H1 (cell line): Measurements from ENCODE around the gene EOLA1. TPM values are rescaled to one million over a fixed set of nuclear protein-coding genes. Genes with fewer than 3 reads are reported as not detected.

Experiments
- CTCF ChIA-PET: fragments of 300-600 bp; sonication (Branson Sonifier 250); formaldehyde crosslinking; loops from one replicate; lab custom pipeline; 2021; ENCODE audit not compliant: partially characterized antibody; lab: Charles Lee
- POLR2A ChIA-PET: fragments of 300-600 bp; sonication (Branson Sonifier 250); formaldehyde crosslinking; loops from one replicate; lab custom pipeline; 2021; ENCODE audit warnings: inconsistent platforms; ENCODE audit not compliant: partially characterized antibody; lab: Charles Lee
- DNase-seq, 2 experiments: peaks; one replicate each; pipeline versions ENCODE4 v3.0.0 to v3.0.0-alpha.2; 2010 to 2022; ENCODE audit warnings: low spot score in 2 of 2, low read depth in 1 of 2, mixed read lengths in 1 of 2
- FAIRE-seq: peaks from 2 replicates; lab custom pipeline; 2011; peaks lifted over from hg19 to GRCh38; lab: Jason Lieb, UNC
- H2AFZ ChIP-seq: 2 replicates; pipeline ENCODE4 v1.8.1; 2012; ENCODE audit warnings: low read length, inconsistent platforms
- H2AK5ac ChIP-seq: 2 replicates; pipeline ENCODE4 v1.6.1; 2013; ENCODE audit warnings: low read depth, low read length
- H2BK120ac ChIP-seq: replicated peaks from 2 replicates; pipeline ENCODE3; 2013; ENCODE audit warnings: low read depth, low read length, inconsistent platforms
- H2BK12ac ChIP-seq: 2 replicates; pipeline ENCODE4 v1.6.1; 2013; ENCODE audit warnings: low read depth, low read length
- H2BK15ac ChIP-seq: 2 replicates; pipeline ENCODE4 v1.6.1; 2013; ENCODE audit warnings: low read length
- H2BK20ac ChIP-seq: 2 replicates; pipeline ENCODE4 v1.6.1; 2013; ENCODE audit warnings: low read length
- H2BK5ac ChIP-seq: 2 replicates; pipeline ENCODE4 v1.6.1; 2013; ENCODE audit warnings: low read depth, low read length
- H3K14ac ChIP-seq: 2 replicates; pipeline ENCODE4 v1.6.1; 2013; ENCODE audit warnings: inconsistent platforms; ENCODE audit not compliant: insufficient read length
- H3K18ac ChIP-seq: 2 replicates; pipeline ENCODE4 v1.6.1; 2013; ENCODE audit warnings: low read length; ENCODE audit errors: extremely low read depth
- H3K23ac ChIP-seq: 2 replicates; pipeline ENCODE4 v1.6.1; 2013; ENCODE audit warnings: inconsistent platforms; ENCODE audit not compliant: insufficient read length
- H3K23me2 ChIP-seq: 2 replicates; pipeline ENCODE4 v1.6.1; 2013; ENCODE audit warnings: low read depth, low read length
- H3K27ac ChIP-seq: 2 replicates; pipeline ENCODE4 v1.6.1; 2011; ENCODE audit warnings: low read depth, low read length, inconsistent platforms
- H3K27me3 ChIP-seq, 4 experiments: replicated peaks in 1 of 4; 1 replicate in 1 of 4; 2 replicates in 3 of 4; pipeline versions ENCODE4 v1.6.1 to v1.8.1; 2011 to 2013; ENCODE audit warnings: low read length in 3 of 4, mild to moderate bottlenecking in 3 of 4, inconsistent platforms in 2 of 4, mixed read lengths in 2 of 4, moderate library complexity in 1 of 4; ENCODE audit not compliant: control insufficient read depth in 3 of 4, insufficient read depth in 3 of 4; ENCODE audit errors: extremely low read depth in 1 of 4
- H3K36me3 ChIP-seq, 4 experiments: 2 replicates each; pipeline versions ENCODE4 v1.6.1 to v1.8.1; 2011 to 2013; ENCODE audit warnings: mild to moderate bottlenecking in 4 of 4, low read length in 3 of 4, moderate library complexity in 2 of 4, control low read depth in 1 of 4, inconsistent platforms in 1 of 4; ENCODE audit not compliant: insufficient read depth in 4 of 4, control insufficient read depth in 2 of 4
- H3K4ac ChIP-seq: replicated peaks from 2 replicates; pipeline ENCODE3; 2013; ENCODE audit warnings: low read length, low read depth, mixed read lengths, inconsistent platforms; ENCODE audit not compliant: insufficient read length
- H3K4me1 ChIP-seq, 4 experiments: replicated peaks in 1 of 4; 1 replicate in 1 of 4; 2 replicates in 3 of 4; pipeline versions ENCODE4 v1.6.1 to v1.8.1; 2011 to 2013; ENCODE audit warnings: low read length in 3 of 4, inconsistent platforms in 2 of 4, mixed read lengths in 1 of 4; ENCODE audit not compliant: insufficient read depth in 4 of 4, control insufficient read depth in 3 of 4
- H3K4me2 ChIP-seq, 2 experiments: 2 replicates each; pipeline versions ENCODE4 v1.6.1 to v1.8.1; 2011 to 2013; ENCODE audit warnings: low read depth in 2 of 2, low read length in 2 of 2, control low read depth in 1 of 2, inconsistent platforms in 1 of 2, mild to moderate bottlenecking in 1 of 2; ENCODE audit not compliant: insufficient read depth in 1 of 2
- H3K4me3 ChIP-seq, 4 experiments: fragments of 200-600, 300-600 bp in 1 of 4; sonication (generic), shearing (Covaris generic), sonication (Bioruptor Twin) in 1 of 4; 2 replicates each; pipeline versions ENCODE4 v1.5.1 to v1.8.1; 2011 to 2016; ENCODE audit warnings: low read length in 4 of 4, low read depth in 3 of 4, control low read depth in 2 of 4, inconsistent platforms in 2 of 4, mild to moderate bottlenecking in 2 of 4, mixed read lengths in 1 of 4, moderate library complexity in 1 of 4; ENCODE audit not compliant: insufficient read depth in 2 of 4; ENCODE audit errors: extremely low read depth in 1 of 4
- H3K56ac ChIP-seq: replicated peaks from 2 replicates; pipeline ENCODE3; 2013; ENCODE audit warnings: low read depth, mild to moderate bottlenecking, mixed read lengths, low read length, inconsistent platforms; ENCODE audit not compliant: insufficient read length
- H3K79me1 ChIP-seq: 2 replicates; pipeline ENCODE4 v1.6.1; 2013; ENCODE audit warnings: low read depth, low read length, control low read depth
- H3K79me2 ChIP-seq, 2 experiments: 2 replicates each; pipeline versions ENCODE4 v1.6.1 to v1.8.1; 2012 to 2013; ENCODE audit warnings: low read length in 2 of 2, mild to moderate bottlenecking in 2 of 2, inconsistent platforms in 1 of 2; ENCODE audit not compliant: insufficient read depth in 2 of 2, control insufficient read depth in 1 of 2
- H3K9ac ChIP-seq, 4 experiments: replicated peaks in 1 of 4; 1 replicate in 1 of 4; 2 replicates in 3 of 4; pipeline versions ENCODE4 v1.6.1 to v1.8.1; 2011 to 2013; ENCODE audit warnings: low read depth in 3 of 4, low read length in 3 of 4, control low read depth in 2 of 4, mild to moderate bottlenecking in 2 of 4, moderate library complexity in 2 of 4, inconsistent platforms in 1 of 4; ENCODE audit errors: extremely low read depth in 1 of 4
- H3K9me3 ChIP-seq, 2 experiments: 2 replicates each; pipeline versions ENCODE4 v1.6.1 to v1.8.1; 2012 to 2013; ENCODE audit warnings: mild to moderate bottlenecking in 2 of 2, moderate library complexity in 2 of 2, control low read depth in 1 of 2, inconsistent platforms in 1 of 2, low read depth in 1 of 2, low read length in 1 of 2, mixed read lengths in 1 of 2; ENCODE audit not compliant: insufficient read depth in 2 of 2
- H4K20me1 ChIP-seq, 2 experiments: replicated peaks in 1 of 2; 2 replicates each; pipeline versions ENCODE3 to v1.8.1; 2011 to 2013; ENCODE audit warnings: inconsistent platforms in 2 of 2, low read length in 2 of 2, mild to moderate bottlenecking in 1 of 2; ENCODE audit not compliant: insufficient read depth in 2 of 2, control insufficient read depth in 1 of 2
- H4K5ac ChIP-seq: 2 replicates; pipeline ENCODE4 v1.6.1; 2013; ENCODE audit warnings: low read length, low read depth, mixed read lengths, inconsistent platforms; ENCODE audit not compliant: insufficient read length
- H4K8ac ChIP-seq: 2 replicates; pipeline ENCODE4 v1.8.0; 2013; ENCODE audit warnings: mild to moderate bottlenecking, moderate library complexity, low read length, inconsistent platforms; ENCODE audit not compliant: insufficient read depth; ENCODE audit errors: extremely low read depth
- H4K91ac ChIP-seq: replicated peaks from 2 replicates; pipeline ENCODE3; 2013; ENCODE audit warnings: low read length, mixed read lengths, inconsistent platforms; ENCODE audit not compliant: insufficient read length
- CTBP2 ChIP-seq: IDR thresholded peaks from 2 replicates; pipeline ENCODE4 v1.7.0; 2011; ENCODE audit warnings: borderline replicate concordance, mild to moderate bottlenecking, moderate library complexity, mixed read lengths, low read length; ENCODE audit not compliant: insufficient read depth, insufficient read length
- GABPA ChIP-seq: IDR thresholded peaks from 2 replicates; pipeline ENCODE4 v1.6.1; 2011; ENCODE audit warnings: mild to moderate bottlenecking, low read length, moderate library complexity, borderline replicate concordance; ENCODE audit not compliant: insufficient read depth
- HDAC6 ChIP-seq: IDR thresholded peaks from one replicate; pipeline ENCODE4 v1.7.1; 2012; ENCODE audit warnings: low read depth, mild to moderate bottlenecking, inconsistent platforms, low read length, moderate library complexity
- SAP30 ChIP-seq: fragments of 300-600 bp; sonication (generic); IDR thresholded peaks from 2 replicates; pipeline ENCODE4 v1.7.1; 2012; ENCODE audit warnings: low read length, moderate library complexity, mild to moderate bottlenecking, inconsistent platforms; ENCODE audit not compliant: insufficient read depth, insufficient replicate concordance
- SIN3A ChIP-seq, 2 experiments: IDR thresholded peaks in 1 of 2; conservative IDR thresholded peaks in 1 of 2; 2 replicates each; pipeline ENCODE4 v1.6.1; 2011 to 2012; ENCODE audit warnings: low read length in 2 of 2, improper control_type of control experiment in 1 of 2, low read depth in 1 of 2, mild to moderate bottlenecking in 1 of 2
- SP1 ChIP-seq: IDR thresholded peaks from 2 replicates; pipeline ENCODE4 v1.6.1; 2011; ENCODE audit warnings: low read depth, low read length
- TAF7 ChIP-seq: optimal IDR thresholded peaks from 2 replicates; pipeline ENCODE3; 2011; ENCODE audit warnings: low read depth, mild to moderate bottlenecking, inconsistent platforms, low read length, moderate library complexity, borderline replicate concordance
- ZNF274 ChIP-seq: IDR thresholded peaks from 2 replicates; pipeline ENCODE4 v1.7.0; 2012; ENCODE audit warnings: low read length, borderline replicate concordance; ENCODE audit errors: extremely low read depth
- WGBS, 2 experiments: shearing (Covaris generic) in 1 of 2; methylation state at CpG; one replicate each; pipeline versions ENCODE4 v1.1.6 to v1.1.7; 2013 to 2015; ENCODE audit warnings: low lambda C conversion rate in 2 of 2, mixed read lengths in 2 of 2, inconsistent platforms in 1 of 2, low coverage in 1 of 2, missing lambda C conversion rate in 1 of 2; ENCODE audit not compliant: insufficient replicate concordance in 2 of 2, insufficient coverage in 1 of 2, insufficient read length in 1 of 2; ENCODE audit errors: extremely low coverage in 1 of 2, missing lambda C conversion rate in 1 of 2; 5-methylcytosine and 5-hydroxymethylcytosine counted together
- polyA plus RNA-seq, 7 experiments: library from polyadenylated mRNA; depleted of rRNA in 3 of 7; stranded (reverse) in 5 of 7; unstranded in 2 of 7; fragments of >200 nt in 5 of 7; fragments of 200-250 nt in 2 of 7; gene quantifications; 1 replicate in 5 of 7; 2 replicates in 1 of 7; 4 replicates in 1 of 7; pipeline versions ENCODE4 v1.2.1 to v1.2.3, GENCODE V29; 2011 to 2013; ENCODE audit warnings: missing spikeins in 2 of 7, mixed read lengths in 2 of 7
- total RNA-seq: library from RNA; stranded (reverse); fragmentation: NEBNext Ultra II Directional; extraction: Animal tissue kit (Norgen Biotek cat#: 25700); gene quantifications from 2 replicates; pipeline ENCODE4 v1.2.1, GENCODE V29; 2021
- TF ChIP-seq, protein P1 (sequence below), 3 experiments: IDR thresholded peaks; 1 replicate in 2 of 3; 2 replicates in 1 of 3; pipeline versions ENCODE4 v1.5.1 to v1.6.1; 2011; ENCODE audit warnings: low read length in 3 of 3, mild to moderate bottlenecking in 3 of 3, inconsistent platforms in 2 of 3, low read depth in 1 of 3, moderate library complexity in 1 of 3; ENCODE audit not compliant: insufficient read depth in 1 of 3; ENCODE audit errors: control extremely low read depth in 1 of 3

EOLA1 gene
- total and polyA plus RNA-seq, 2 of the 8 experiments (the other 6 are each of a cell fraction or from before 2014, with no cell fraction given), result 5.4 to 7.6 TPM

DNA sequence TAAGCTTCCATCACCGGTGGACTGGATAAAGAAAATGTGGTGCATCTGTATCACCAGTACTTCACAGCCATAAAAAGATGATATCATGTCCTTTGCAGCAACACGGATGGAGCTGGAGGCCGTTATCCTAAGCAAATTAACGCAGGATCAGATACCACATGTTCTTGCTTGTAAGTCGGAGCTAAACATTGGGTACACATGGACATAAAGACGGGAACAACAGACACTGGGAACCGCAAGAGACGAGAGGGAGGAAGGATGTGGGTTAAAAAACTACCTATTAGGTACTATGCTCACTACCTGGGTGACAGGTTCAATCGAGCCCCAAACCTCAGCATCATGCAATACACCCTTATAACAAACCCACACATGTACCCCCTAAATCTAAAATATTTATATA, 19.4 kb upstream of the EOLA1 start:
- no peaks in the 10 kb centered on the region for H3K27me3 ChIP-seq
- H3K4ac ChIP-seq, result no peak overlapping the region
- H3K4me2 ChIP-seq, result no peak overlapping the region
- H2BK5ac ChIP-seq, result no peak overlapping the region
- no peak overlapping the region for H3K27ac ChIP-seq
- H3K4me3 ChIP-seq, result no peak overlapping the region
- H3K9ac ChIP-seq, result no peak overlapping the region
- H3K9me3 ChIP-seq, result no peaks in the 10 kb centered on the region
- H3K14ac ChIP-seq, result no peak overlapping the region
- ChIA-PET CTCF (interaction anchor here (0.6 to 3.5 kb wide), 5 partner anchors 9 to 338 kb away, joined by 3 to 18 read pairs (median 4); no protein-coding TSS in a partner anchor), POLR2A (interaction anchor here (1.1 kb wide), 1 partner anchor 9 kb away, joined by 4 read pairs; no protein-coding TSS in a partner anchor)
- no peak overlapping the region for H4K5ac ChIP-seq
- H4K20me1 ChIP-seq, result no peaks in the 10 kb centered on the region
- H3K18ac ChIP-seq, result no peak overlapping the region
- H2BK12ac ChIP-seq, result no peak overlapping the region
- H3K56ac ChIP-seq, result no peak overlapping the region
- H2AFZ ChIP-seq, result no peak overlapping the region
- no peak overlapping the region for H4K91ac ChIP-seq
- no peaks in the 10 kb centered on the region for H3K23me2 ChIP-seq
- H2BK120ac ChIP-seq, result no peak overlapping the region
- H3K36me3 ChIP-seq, result no peaks in the 10 kb centered on the region
- H4K8ac ChIP-seq, result no peak overlapping the region
- H2AK5ac ChIP-seq, result no peak overlapping the region
- FAIRE-seq (no peak), DNase-seq (no peak)
- WGBS, 2 experiments, result 92% methylated on average over 9 of the region's 9 CpGs; no CpG with 5 or more reads in 1 of the 2 experiments
- no peaks in the 10 kb centered on the region for H3K79me2 ChIP-seq
- H2BK15ac ChIP-seq, result no peak overlapping the region
- H2BK20ac ChIP-seq, result no peak overlapping the region
- H3K4me1 ChIP-seq, result peaks cover 0 to 6% (median 0%) of the 10 kb centered on the region in 4 experiments; a peak in 2 of 7 replicates
- H3K79me1 ChIP-seq, result no peaks in the 10 kb centered on the region
- H3K23ac ChIP-seq, result no peak overlapping the region
- no peak for TF ChIP-seq ZNF274
- no peak for TF ChIP-seq GABPA
- no peak for TF ChIP-seq HDAC6
- TF ChIP-seq SIN3A (conservative IDR thresholded peaks at IDR 0.05 in 1 of 2, IDR thresholded peaks at IDR 0.05 in 1 of 2; ENCODE audit: low read depth in 1 of 2, low read length in 2 of 2), result no peak
- TF ChIP-seq SAP30, result no peak
- no peak for TF ChIP-seq TAF7
- TF ChIP-seq, protein P1, sequence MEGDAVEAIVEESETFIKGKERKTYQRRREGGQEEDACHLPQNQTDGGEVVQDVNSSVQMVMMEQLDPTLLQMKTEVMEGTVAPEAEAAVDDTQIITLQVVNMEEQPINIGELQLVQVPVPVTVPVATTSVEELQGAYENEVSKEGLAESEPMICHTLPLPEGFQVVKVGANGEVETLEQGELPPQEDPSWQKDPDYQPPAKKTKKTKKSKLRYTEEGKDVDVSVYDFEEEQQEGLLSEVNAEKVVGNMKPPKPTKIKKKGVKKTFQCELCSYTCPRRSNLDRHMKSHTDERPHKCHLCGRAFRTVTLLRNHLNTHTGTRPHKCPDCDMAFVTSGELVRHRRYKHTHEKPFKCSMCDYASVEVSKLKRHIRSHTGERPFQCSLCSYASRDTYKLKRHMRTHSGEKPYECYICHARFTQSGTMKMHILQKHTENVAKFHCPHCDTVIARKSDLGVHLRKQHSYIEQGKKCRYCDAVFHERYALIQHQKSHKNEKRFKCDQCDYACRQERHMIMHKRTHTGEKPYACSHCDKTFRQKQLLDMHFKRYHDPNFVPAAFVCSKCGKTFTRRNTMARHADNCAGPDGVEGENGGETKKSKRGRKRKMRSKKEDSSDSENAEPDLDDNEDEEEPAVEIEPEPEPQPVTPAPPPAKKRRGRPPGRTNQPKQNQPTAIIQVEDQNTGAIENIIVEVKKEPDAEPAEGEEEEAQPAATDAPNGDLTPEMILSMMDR (IDR thresholded peaks at IDR 0.05; ENCODE audit: control extremely low read depth in 1 of 3, insufficient read depth in 1 of 3, low read depth in 1 of 3, low read length in 3 of 3), result no peak
- TF ChIP-seq SP1, result no peak
- no peak for TF ChIP-seq CTBP2
